ENCODE results near the gene PFDN2.

- TF ChIP-seq EP300 (IDR thresholded peaks at IDR 0.05) (no peak), CTCF (IDR thresholded peaks at IDR 0.05) (no peak), POLR2A (IDR thresholded peaks at IDR 0.05) (no peak), POLR2AphosphoS5 (IDR thresholded peaks at IDR 0.05) (no peak)
These were observed 38.3 kb downstream of the PFDN2 start for GRCh38 chr1:161079436-161080110.
